SIG-M5 (cell line): ENCODE measurements around the gene PRMT5.
A peak's percentile ranks its signal among the peaks of the same experiment; 100 is the strongest.
"Not testable (repeated sequence)": the region's sequence is repeated elsewhere in the genome, so short reads cannot be mapped to it uniquely, and the experiment has no call there.

Experiments
- DNase-seq: peaks from one replicate; lab custom pipeline; 2025; lab: John Stamatoyannopoulos, UW

Gene PRMT5

GRCh38 chr14:22929104-22929960 is at the start of gene PRMT5:
Gene PRMT5, minus strand, starts transcription at chr14:22929376. Its CDS starts 15 bp downstream, at chr14:22929361.
- peak; percentile 97 for DNase-seq

GRCh38 chr14:22978487-22978837 is 49.3 kb upstream of the PRMT5 start:
- DNase-seq, result no peak

- DNase-seq, result no peak
Measured at GRCh38 chr14:22977684-22978486, 48.7 kb upstream of the PRMT5 start.

GRCh38 chr14:22977434-22977683 is 48.2 kb upstream of the PRMT5 start:
- no peak for DNase-seq

DNA sequence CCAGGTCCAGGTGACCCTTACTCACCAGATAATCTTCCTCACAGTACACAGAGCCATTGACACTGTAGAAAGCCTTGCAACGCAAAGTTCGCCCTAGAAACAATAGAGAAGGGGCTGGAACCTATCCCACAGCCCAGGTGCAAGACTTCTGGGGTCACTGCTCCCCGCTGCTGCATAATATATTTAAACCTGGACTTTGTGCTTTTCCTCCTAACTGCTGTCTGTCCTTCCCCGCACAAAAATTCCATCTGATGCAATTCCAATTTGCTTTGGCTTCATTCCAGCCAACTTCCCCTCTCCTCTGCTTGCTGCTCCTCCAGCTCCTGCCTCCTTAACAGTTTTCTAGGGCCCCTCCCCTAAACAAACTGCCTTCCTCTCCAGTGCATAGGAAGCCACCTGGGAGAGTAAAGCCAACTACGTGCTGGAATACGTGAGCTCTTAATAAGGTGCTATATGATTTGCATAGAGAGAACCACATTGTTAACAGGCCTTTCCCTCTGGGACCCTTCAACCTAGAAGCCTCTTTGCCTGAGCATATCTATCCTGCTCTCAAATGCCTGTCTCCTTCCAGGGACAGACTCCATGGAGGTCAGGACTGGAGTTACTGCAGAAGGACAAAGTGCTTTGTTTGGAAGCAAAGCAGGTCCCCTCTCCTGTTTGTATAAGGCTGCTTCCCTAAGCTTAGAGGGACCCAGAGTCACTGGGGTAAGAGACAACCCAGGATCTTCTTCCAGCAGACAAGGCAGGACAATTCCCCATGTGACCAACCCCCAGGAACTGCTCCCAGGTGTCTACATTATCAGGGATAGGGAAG is 47.7 kb upstream of the PRMT5 start:
- DNase-seq, result no peak

- DNase-seq, result no peak
Measured at GRCh38 chr14:22974530-22975313, 45.5 kb upstream of the PRMT5 start.

DNA sequence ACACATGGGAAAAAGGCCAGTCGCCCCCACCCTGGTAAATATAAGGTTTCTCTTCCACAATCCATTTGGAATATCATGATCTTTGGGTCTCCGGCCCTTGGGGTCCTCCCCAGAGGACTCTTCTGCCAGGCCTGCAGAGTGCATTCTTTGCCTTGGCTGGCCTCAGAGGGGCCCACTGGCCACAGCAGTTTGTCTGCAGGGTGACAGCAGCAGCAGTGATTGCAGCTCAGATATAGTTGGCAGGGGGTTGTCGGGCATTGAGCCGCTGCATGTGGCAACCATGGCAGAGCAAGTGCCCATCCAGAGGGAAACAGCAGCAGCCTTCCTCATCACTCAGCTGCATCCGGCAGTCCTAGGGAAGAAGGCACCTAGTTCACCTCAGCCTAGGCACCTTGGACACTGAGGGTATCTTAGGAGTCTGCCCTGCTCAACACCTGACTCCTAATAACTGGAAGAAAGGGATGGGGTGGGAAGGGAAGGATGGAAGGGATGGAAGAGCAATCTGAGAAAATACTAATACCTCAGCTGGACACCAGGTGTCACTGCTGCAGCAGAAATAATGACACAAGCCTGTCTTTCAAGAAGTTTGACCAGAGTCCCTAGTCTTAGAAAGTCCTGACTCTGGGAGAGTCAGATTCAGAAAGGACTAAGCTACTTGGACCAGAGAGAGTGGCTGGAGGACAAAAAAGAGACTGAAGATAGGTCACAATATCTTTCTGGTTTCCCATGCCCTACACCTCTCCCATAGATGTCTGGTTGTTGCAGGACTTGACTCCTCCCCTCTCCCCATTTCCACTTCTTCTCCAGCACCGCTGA is 44.2 kb upstream of the PRMT5 start:
- no peak for DNase-seq

DNA sequence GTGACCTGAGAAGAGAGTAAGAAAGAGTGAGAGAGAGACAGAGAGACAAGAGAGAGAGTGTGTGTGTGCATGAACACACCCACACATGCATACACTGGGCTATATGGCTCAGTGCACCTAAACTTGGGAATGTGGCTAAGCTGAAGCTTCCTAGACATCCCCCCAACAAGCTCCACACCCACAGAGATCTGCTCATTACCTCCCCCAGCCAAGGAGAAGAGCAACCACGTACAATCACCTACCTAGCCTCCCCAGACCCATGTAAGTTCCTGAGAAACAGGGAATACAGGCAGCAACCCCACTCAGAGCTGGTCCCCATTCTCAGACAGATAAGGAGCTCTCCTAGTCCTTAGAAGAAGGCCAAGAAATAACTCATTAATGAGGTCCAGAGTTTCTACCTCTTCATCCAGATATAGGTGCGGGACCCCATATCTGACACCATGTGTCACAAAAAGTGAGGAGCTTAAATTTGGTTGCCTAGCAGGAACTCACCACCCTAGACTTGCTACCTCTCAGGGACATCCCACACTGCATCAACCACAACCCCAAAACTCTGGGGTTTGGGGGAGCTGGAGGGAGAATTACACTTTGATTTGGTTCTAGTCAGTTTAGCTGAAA is 43.2 kb upstream of the PRMT5 start:
- DNase-seq, result no peak

DNA sequence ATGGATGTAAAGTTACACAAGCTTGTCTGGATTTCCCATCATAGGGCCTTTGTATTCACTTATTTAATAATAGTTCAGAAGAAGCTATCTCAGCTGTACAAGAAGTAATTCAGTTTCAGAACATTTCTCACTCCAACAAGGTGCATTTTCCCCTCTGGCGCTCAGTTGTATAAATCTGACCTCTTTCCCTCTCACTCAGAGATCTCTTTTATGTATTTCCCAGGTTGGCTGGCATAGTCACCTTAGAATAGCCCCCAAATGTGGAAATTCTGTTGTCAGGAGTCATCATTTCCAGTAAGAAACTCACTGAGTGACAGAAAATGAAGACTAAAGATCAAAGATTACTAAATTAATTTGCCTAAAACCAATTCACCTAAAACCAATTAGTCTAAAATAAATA is 42.0 kb upstream of the PRMT5 start:
- DNase-seq, result no peak

DNA sequence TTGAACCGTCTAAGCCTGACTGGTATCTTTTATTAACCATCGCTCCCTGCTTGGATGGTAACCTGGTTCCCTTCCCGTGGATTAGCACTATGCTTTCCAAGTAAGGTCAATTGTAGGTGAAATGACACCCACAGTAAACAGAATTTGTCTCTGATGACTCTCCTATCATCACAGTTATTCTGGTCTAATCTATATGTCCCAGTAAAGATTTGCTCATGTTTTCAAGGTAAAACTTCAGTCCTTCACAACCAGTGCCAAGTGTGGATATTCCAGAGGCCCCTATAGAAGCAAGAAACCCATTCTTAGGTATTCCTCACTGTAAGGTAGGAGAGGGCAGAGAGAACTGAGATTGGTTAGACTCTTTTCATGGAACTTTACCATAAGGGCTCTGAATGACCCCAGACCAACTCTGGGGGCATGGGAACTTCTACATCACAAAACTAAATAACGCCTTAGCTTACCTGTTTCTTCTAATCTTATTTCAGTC is 37.6 kb upstream of the PRMT5 start:
- no peak for DNase-seq

DNA sequence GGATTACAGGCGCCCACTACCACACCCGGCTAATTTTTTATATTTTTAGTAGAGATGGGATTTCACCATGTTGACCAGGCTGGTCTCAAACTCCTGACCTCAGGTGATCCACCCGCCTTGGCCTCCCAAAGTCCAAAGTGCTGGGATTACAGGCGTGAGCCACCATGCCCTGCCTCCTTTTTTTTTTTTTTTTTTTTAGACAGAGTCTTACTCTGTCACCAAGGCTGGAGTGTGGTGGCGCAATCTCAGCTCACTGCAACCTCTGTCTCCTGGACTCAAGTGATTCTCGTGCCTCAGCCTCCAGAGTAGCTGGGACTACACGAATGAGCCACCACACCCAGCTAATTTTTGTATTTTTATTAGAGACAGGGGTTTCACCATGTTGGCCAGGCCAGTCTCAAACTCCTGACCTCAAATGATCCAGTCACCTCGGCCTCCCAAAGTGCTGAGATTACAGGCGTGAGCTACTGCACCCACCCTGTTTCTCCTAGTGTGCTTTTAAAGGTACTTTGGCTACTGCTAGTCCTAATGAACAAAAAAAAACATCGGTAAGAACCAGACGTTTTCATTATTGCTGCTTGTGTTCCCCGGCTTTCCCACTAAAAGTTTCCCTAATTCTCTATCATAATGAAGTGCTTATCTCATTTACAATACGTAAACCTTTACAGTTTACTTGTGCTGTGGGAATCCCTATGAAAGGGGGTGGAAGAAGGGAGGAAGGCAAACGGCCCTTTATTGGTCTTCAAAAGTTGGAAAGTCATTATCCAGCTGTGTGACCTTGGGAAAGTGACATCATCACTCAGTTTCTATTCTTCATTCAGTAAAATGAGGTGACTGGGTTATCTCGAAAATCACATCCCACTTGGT is 37.0 kb upstream of the PRMT5 start:
- DNase-seq, result not testable (repeated sequence)

DNA sequence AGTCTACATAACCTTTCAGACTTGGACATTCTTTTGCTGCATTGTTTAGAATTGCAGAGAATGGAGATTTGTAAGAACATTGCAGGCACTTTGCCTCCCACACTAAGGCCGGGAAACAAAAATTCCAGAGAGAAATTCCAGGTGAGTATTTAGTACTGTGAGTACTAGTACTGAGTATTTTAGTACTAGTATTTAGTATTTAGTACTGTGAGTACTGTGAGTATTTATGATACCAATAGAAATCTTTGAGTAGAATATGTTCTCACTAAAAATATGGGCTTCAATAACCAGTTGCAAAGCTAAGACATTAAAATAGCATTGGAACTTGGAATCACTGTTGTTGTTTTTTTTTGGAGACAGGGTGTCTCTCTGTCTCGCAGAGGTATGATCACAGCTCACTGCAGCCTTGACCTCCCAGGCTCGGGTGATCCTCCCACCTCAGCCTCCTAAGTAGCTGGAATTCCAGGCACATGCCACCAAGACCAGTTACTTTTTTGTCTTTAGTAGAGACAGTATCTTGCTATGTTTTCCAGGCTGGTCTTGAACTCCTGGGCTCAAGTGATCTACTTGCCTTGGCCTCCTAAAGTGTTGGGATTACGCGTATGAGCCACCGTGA is 33.0 kb upstream of the PRMT5 start:
- no peak for DNase-seq

GRCh38 chr14:22955702-22956569 is 26.8 kb upstream of the PRMT5 start:
- no peak for DNase-seq

GRCh38 chr14:22952418-22952817 is 23.2 kb upstream of the PRMT5 start:
- DNase-seq, result no peak

DNA sequence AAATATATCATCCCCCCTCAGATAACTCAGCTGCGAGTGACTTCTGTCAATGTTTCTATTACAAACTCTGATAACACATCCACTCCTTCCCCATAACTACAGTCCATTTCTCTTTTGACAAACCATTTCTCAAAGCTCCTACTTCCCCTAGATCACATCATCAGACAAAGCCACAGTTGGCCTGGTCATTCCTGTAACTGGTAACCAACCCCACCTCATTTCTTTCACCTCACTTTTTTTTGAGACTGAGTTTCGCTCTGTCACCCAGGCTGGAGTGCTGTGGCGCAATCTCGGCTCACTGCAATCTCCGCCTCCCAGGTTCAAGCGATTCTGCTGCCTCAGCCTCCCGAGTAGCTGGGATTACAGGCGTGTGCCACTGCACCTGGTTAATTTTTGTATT is 22.6 kb upstream of the PRMT5 start:
- not testable (repeated sequence) for DNase-seq

DNA sequence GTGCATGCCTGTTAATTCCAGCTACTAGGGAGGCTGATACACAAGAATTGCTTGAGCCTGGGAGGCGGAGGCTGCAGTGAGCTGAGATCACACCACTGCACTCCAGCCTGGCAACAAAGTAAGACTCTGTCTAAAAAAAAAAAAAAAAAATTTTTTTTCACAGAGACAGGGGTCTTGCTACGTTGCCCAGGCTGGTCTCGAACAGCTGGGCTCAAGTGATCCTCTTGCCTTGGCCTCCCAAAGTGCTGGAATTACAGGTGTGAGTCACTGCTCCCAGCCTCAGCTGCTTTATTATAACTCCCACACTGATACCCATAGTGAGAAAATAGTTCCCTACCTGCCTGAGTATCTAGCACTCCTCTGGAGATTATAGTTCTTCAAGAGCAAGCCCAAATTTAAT is 16.5 kb upstream of the PRMT5 start:
- DNase-seq, result no peak

- no peak for DNase-seq
Measured at GRCh38 chr14:22939684-22940083, 10.5 kb upstream of the PRMT5 start.

- DNase-seq, result no peak
Measured at GRCh38 chr14:22935156-22935555, 6.0 kb upstream of the PRMT5 start.
